Medulla oblongata (tissue), 1 donor: ENCODE results near the gene KRT85.

ENCODE experiments used
- DNase-seq: peaks from one replicate; pipeline ENCODE4 v3.0.0-alpha.2; 2015; ENCODE audit errors: extremely low spot score

Gene KRT85

GRCh38 chr12:52367876-52368275 is 595 bp upstream of the KRT85 start:
- DNase-seq = no peak

GRCh38 chr12:52364901-52365489 is 2.3 kb downstream of the KRT85 start:
- DNase-seq = no peak

GRCh38 chr12:52364061-52364460 is 3.2 kb downstream of the KRT85 start:
- no peak for DNase-seq

- DNase-seq = no peak
Measured at GRCh38 chr12:52363111-52363679, 4.1 kb downstream of the KRT85 start.

GRCh38 chr12:52362118-52362726 is 5.1 kb downstream of the KRT85 start:
- no peak for DNase-seq

GRCh38 chr12:52361553-52361952 is 5.7 kb downstream of the KRT85 start:
- DNase-seq = no peak

GRCh38 chr12:52360663-52361271 is 6.5 kb downstream of the KRT85 start:
- DNase-seq = no peak

GRCh38 chr12:52360106-52360662 is 7.1 kb downstream of the KRT85 start:
- DNase-seq = no peak

- no peak for DNase-seq
Measured at GRCh38 chr12:52359621-52360061, 7.6 kb downstream of the KRT85 start.

GRCh38 chr12:52358575-52359350 is 8.5 kb downstream of the KRT85 start:
- DNase-seq = no peak

GRCh38 chr12:52356762-52357580 is 10.3 kb downstream of the KRT85 start:
- no peak for DNase-seq

- DNase-seq = no peak
Measured at GRCh38 chr12:52356031-52356761, 11.1 kb downstream of the KRT85 start.

- no peak for DNase-seq
Measured at GRCh38 chr12:52355176-52355575, 12.1 kb downstream of the KRT85 start.

GRCh38 chr12:52354200-52354599 is 13.1 kb downstream of the KRT85 start:
- DNase-seq = no peak

- DNase-seq = no peak
Measured at GRCh38 chr12:52353766-52354165, 13.5 kb downstream of the KRT85 start.

- DNase-seq = no peak
Measured at GRCh38 chr12:52352951-52353350, 14.3 kb downstream of the KRT85 start.

- DNase-seq = peak; percentile 83
Measured at GRCh38 chr12:52351196-52352059, 15.9 kb downstream of the KRT85 start.

GRCh38 chr12:52350786-52351185 is 16.5 kb downstream of the KRT85 start:
- DNase-seq = no peak

- DNase-seq = no peak
Measured at GRCh38 chr12:52350021-52350620, 17.2 kb downstream of the KRT85 start.
